ENCODE results near the gene ARHGEF26. TPM values are rescaled to one million over a fixed set of nuclear protein-coding genes. Genes with fewer than 3 reads are reported as not detected.

The ARHGEF26 gene
- total RNA-seq, 1 donor from 2014 or later = 0.53 TPM

- no peak for FAIRE-seq
- DNase-seq (ENCODE audit: low read depth) = peak; percentile 31
- no peaks in the 10 kb centered on the region for H3K27me3 ChIP-seq (ENCODE audit: control insufficient read depth, insufficient read depth, low read length)
- H3K36me3 ChIP-seq (ENCODE audit: control insufficient read depth, insufficient read depth, low read length) = no peaks in the 10 kb centered on the region
- H3K4me3 ChIP-seq (ENCODE audit: low read depth, low read length) = no peak overlapping the region
- TF ChIP-seq CTCF (IDR thresholded peaks at IDR 0.05; ENCODE audit: insufficient read depth, low read length, severe bottlenecking) = no peak
Measured at GRCh38 chr3:154135511-154136173, 14.5 kb downstream of the ARHGEF26 start.

- H3K4me3 ChIP-seq (ENCODE audit: low read depth, low read length) = no peak overlapping the region
- no peak for FAIRE-seq
- no peaks in the 10 kb centered on the region for H3K27me3 ChIP-seq (ENCODE audit: control insufficient read depth, insufficient read depth, low read length)
- no peak for TF ChIP-seq CTCF (IDR thresholded peaks at IDR 0.05; ENCODE audit: insufficient read depth, low read length, severe bottlenecking)
- no peaks in the 10 kb centered on the region for H3K36me3 ChIP-seq (ENCODE audit: control insufficient read depth, insufficient read depth, low read length)
- DNase-seq (ENCODE audit: low read depth) = no peak
Measured at GRCh38 chr3:154137036-154137435, 15.8 kb downstream of the ARHGEF26 start.

GRCh38 chr3:154139996-154140436 lies 18.8 kb downstream of the ARHGEF26 start:
- Histone ChIP-seq H3K27me3 (ENCODE audit: control insufficient read depth, insufficient read depth, low read length) (no peaks in the 10 kb centered on the region), H3K36me3 (ENCODE audit: control insufficient read depth, insufficient read depth, low read length) (no peaks in the 10 kb centered on the region), H3K4me3 (ENCODE audit: low read depth, low read length) (no peak overlapping the region)
- DNase-seq (ENCODE audit: low read depth) (no peak), FAIRE-seq (no peak)
- no peak for TF ChIP-seq CTCF (IDR thresholded peaks at IDR 0.05; ENCODE audit: insufficient read depth, low read length, severe bottlenecking)

DNA sequence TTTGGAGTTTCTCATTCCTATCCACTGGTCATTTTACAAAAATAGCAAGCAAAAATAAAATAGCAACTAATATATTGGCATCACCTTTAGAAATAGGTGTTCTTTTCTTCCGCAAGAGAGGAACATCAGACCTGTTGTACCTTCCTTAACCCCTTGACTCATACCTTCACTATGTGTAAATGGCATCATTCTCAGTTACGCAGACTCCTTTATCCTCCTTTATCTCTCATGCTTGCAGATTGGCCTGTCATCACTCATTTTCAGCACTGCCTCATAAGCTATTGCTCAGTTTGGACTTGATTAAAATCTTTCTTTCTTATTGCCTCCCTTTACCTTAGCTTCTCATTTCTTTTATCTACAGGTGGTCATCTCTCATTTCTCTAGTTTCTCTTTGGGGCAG lies 21.4 kb downstream of the ARHGEF26 start:
- TF ChIP-seq CTCF (IDR thresholded peaks at IDR 0.05; ENCODE audit: insufficient read depth, low read length, severe bottlenecking) = no peak
- no peak for FAIRE-seq

DNA sequence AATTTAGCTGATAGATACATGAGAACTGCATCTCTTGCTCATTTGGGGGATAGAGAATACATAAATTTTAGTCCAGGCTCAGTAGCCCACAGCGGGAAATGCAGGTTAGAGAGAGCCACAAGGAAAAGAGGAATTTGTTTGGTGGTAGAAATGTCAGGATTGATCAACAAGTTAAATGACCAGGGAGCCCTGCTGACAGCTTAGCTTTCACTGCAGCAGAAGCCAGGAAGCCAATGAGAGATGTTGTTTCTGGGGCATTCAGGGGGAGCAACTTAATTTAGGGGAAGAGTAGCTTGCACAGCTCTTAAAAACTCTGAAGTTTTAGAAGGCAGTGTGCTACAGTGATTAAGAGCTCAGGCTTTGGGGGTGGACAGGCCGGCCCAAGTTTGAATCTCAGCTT lies 22.7 kb downstream of the ARHGEF26 start:
- DNase-seq (ENCODE audit: low read depth) (no peak), FAIRE-seq (no peak)
- no peak for TF ChIP-seq CTCF (IDR thresholded peaks at IDR 0.05; ENCODE audit: insufficient read depth, low read length, severe bottlenecking)
- no peak overlapping the region for H3K4me3 ChIP-seq (ENCODE audit: low read depth, low read length)
- no peaks in the 10 kb centered on the region for H3K36me3 ChIP-seq (ENCODE audit: control insufficient read depth, insufficient read depth, low read length)
- H3K27me3 ChIP-seq (ENCODE audit: control insufficient read depth, insufficient read depth, low read length) = no peaks in the 10 kb centered on the region

More for the DNA sequence above, 21.4 kb downstream of the ARHGEF26 start:
- DNase-seq (ENCODE audit: low read depth) = peak; percentile 86
- Histone ChIP-seq H3K27me3 (ENCODE audit: control insufficient read depth, insufficient read depth, low read length) (no peaks in the 10 kb centered on the region), H3K4me3 (ENCODE audit: low read depth, low read length) (no peak overlapping the region), H3K36me3 (ENCODE audit: control insufficient read depth, insufficient read depth, low read length) (no peaks in the 10 kb centered on the region)

Measured in bronchial epithelial cell (primary cell).